Activated CD8-positive, alpha-beta memory T cell treated with anti-CD3 and anti-CD28 coated beads for 4 hours (primary cell): ENCODE data around the gene NFIL3.

Experiments
- DNase-seq, 2 donors: peaks; one replicate each; pipeline ENCODE4 v3.0.0-alpha.2; 2020; ENCODE audit warnings: low read depth in 2 of 2

NFIL3 gene

GRCh38 chr9:91360551-91361290 is 62.9 kb downstream of the NFIL3 start:
- DNase-seq, result no peak

GRCh38 chr9:91359734-91360470 is 63.7 kb downstream of the NFIL3 start:
- DNase-seq, result no peak

GRCh38 chr9:91359083-91359482 is 64.5 kb downstream of the NFIL3 start:
- no peak for DNase-seq
